KMS-11 (cell line): ENCODE data around the gene NBEA.

ENCODE experiments used
- H2AFZ ChIP-seq: fragments of 200-600 bp; sonication (generic); 2 replicates; pipeline ENCODE4 v1.6.1; 2016; ENCODE audit warnings: antibody characterized with exemption, mixed run types, low read depth
- H3K27ac ChIP-seq: fragments of 200-600 bp; sonication (generic); 2 replicates; pipeline ENCODE4 v1.6.1; 2016; ENCODE audit warnings: mild to moderate bottlenecking, mixed run types
- H3K27me3 ChIP-seq: fragments of 200-600 bp; sonication (generic); 2 replicates; pipeline ENCODE4 v1.6.1; 2017; ENCODE audit warnings: mild to moderate bottlenecking, low read depth, mixed run types, moderate library complexity; ENCODE audit not compliant: insufficient read depth
- H3K36me3 ChIP-seq: fragments of 200-600 bp; sonication (generic); 2 replicates; pipeline ENCODE4 v1.6.1; 2017; ENCODE audit warnings: mild to moderate bottlenecking, mixed run types; ENCODE audit not compliant: insufficient read depth
- H3K4me1 ChIP-seq: fragments of 200-600 bp; sonication (generic); 2 replicates; pipeline ENCODE4 v1.6.1; 2016; ENCODE audit warnings: mild to moderate bottlenecking, low read depth, mixed run types; ENCODE audit not compliant: poor library complexity, severe bottlenecking
- H3K4me2 ChIP-seq: fragments of 200-600 bp; sonication (generic); 2 replicates; pipeline ENCODE4 v1.7.0; 2016; ENCODE audit warnings: mild to moderate bottlenecking, mixed run types
- H3K4me3 ChIP-seq: fragments of 200-600 bp; sonication (generic); IDR thresholded peaks from 2 replicates; pipeline ENCODE4 v1.6.1; 2017; ENCODE audit warnings: low read depth, low read length, mixed read lengths; ENCODE audit not compliant: insufficient read depth
- H3K79me2 ChIP-seq: fragments of 200-600 bp; sonication (generic); 2 replicates; pipeline ENCODE4 v1.6.1; 2016; ENCODE audit warnings: low read depth, mixed run types; ENCODE audit not compliant: insufficient read depth
- H3K9ac ChIP-seq: fragments of 200-600 bp; sonication (generic); 2 replicates; pipeline ENCODE4 v1.6.1; 2016; ENCODE audit warnings: mild to moderate bottlenecking, mixed run types
- H4K20me1 ChIP-seq: fragments of 200-600 bp; sonication (generic); 2 replicates; pipeline ENCODE4 v1.6.1; 2016; ENCODE audit warnings: mild to moderate bottlenecking, mixed run types; ENCODE audit not compliant: insufficient read depth
- CTCF ChIP-seq: fragments of 200-600 bp; sonication (generic); conservative IDR thresholded peaks from 2 replicates; pipeline ENCODE4 v1.6.1; 2017; ENCODE audit warnings: low read depth, mild to moderate bottlenecking, antibody characterized with exemption, low read length, moderate library complexity, mixed read lengths

The NBEA gene

GRCh38 chr13:35140831-35141230, 198.8 kb downstream of the NBEA start:
- H3K4me2 ChIP-seq, result no peak overlapping the region
- H3K27ac ChIP-seq, result no peak overlapping the region
- no peaks in the 10 kb centered on the region for H4K20me1 ChIP-seq

GRCh38 chr13:35143123-35143522, 201.1 kb downstream of the NBEA start:
- no peak for TF ChIP-seq CTCF
- Histone ChIP-seq H3K4me2 (no peak overlapping the region), H3K27ac (no peak overlapping the region), H3K36me3 (no peaks in the 10 kb centered on the region), H4K20me1 (no peaks in the 10 kb centered on the region), H3K4me1 (no peaks in the 10 kb centered on the region), H3K27me3 (no peaks in the 10 kb centered on the region), H3K9ac (no peak overlapping the region), H3K4me3 (no peak overlapping the region), H2AFZ (no peak overlapping the region), H3K79me2 (no peaks in the 10 kb centered on the region)

More at GRCh38 chr13:35140831-35141230, 198.8 kb downstream of the NBEA start:
- Histone ChIP-seq H2AFZ (no peak overlapping the region), H3K9ac (no peak overlapping the region), H3K4me3 (no peak overlapping the region), H3K79me2 (no peaks in the 10 kb centered on the region), H3K36me3 (no peaks in the 10 kb centered on the region), H3K27me3 (no peaks in the 10 kb centered on the region), H3K4me1 (no peaks in the 10 kb centered on the region)
- TF ChIP-seq CTCF, result no peak

- Histone ChIP-seq H3K36me3 (no peaks in the 10 kb centered on the region), H3K27ac (no peak overlapping the region), H3K4me3 (no peak overlapping the region), H3K9ac (no peak overlapping the region), H3K27me3 (no peaks in the 10 kb centered on the region), H3K79me2 (no peaks in the 10 kb centered on the region), H2AFZ (no peak overlapping the region), H3K4me2 (no peak overlapping the region), H3K4me1 (no peaks in the 10 kb centered on the region), H4K20me1 (no peaks in the 10 kb centered on the region)
- TF ChIP-seq CTCF, result no peak
Observed at GRCh38 chr13:35144166-35144890, 202.3 kb downstream of the NBEA start.

GRCh38 chr13:35146686-35147085, 204.6 kb downstream of the NBEA start:
- no peak overlapping the region for H3K4me2 ChIP-seq
- H3K79me2 ChIP-seq, result no peaks in the 10 kb centered on the region
- no peaks in the 10 kb centered on the region for H4K20me1 ChIP-seq
- no peaks in the 10 kb centered on the region for H3K27me3 ChIP-seq
- H3K36me3 ChIP-seq, result no peaks in the 10 kb centered on the region
- no peak overlapping the region for H3K9ac ChIP-seq
- no peak for TF ChIP-seq CTCF
- H3K4me1 ChIP-seq, result no peaks in the 10 kb centered on the region
- no peak overlapping the region for H3K27ac ChIP-seq
- H2AFZ ChIP-seq, result no peak overlapping the region
- H3K4me3 ChIP-seq, result no peak overlapping the region
